ENCODE results near the gene TEKT2. TPM values are rescaled to one million over a fixed set of nuclear protein-coding genes. Genes with fewer than 3 reads are reported as not detected.

Gene TEKT2
- total RNA-seq, 1 experiment from 2014 or later: not detected

- BruUV-seq (replicated peaks): TSS peak; percentile 2
- intact Hi-C loops (cut with micrococcal nuclease): loop anchor here (1.0 kb wide), 1 partner anchor 34 kb away; no protein-coding TSS in a partner anchor
- no peaks in the 10 kb centered on the region for H3K9me2 ChIP-seq (replicated peaks; ENCODE audit: low read length)
- H2AFZ ChIP-seq (ENCODE audit: low read length): no peak overlapping the region
- ATAC-seq: peak; percentile 16
- no peaks in the 10 kb centered on the region for H3K27me3 ChIP-seq (ENCODE audit: low read length)
- H3K9ac ChIP-seq (ENCODE audit: low read length): no peak overlapping the region
- peaks cover 27% of the 10 kb centered on the region for H3K36me3 ChIP-seq (ENCODE audit: low read depth, low read length)
- ChIA-PET CTCF (interaction anchor here (0.8 to 1.8 kb wide), 4 partner anchors 15 to 151 kb away, joined by 4 to 9 read pairs (median 4); partner anchors contain the start of gene TRAPPC3), POLR2A (ENCODE audit: unreplicated experiment) (no interaction called here)
- no peaks in the 10 kb centered on the region for H4K20me1 ChIP-seq (ENCODE audit: low read length)
- peak overlapping the region; percentile 11; the same call in 1 of the 2 replicates for H3K27ac ChIP-seq (ENCODE audit: low read length)
- peaks cover 5% of the 10 kb centered on the region for H3F3A ChIP-seq (ENCODE audit: low read length, unreplicated experiment)
- TF ChIP-seq CTCF (conservative IDR thresholded peaks at IDR 0.05; ENCODE audit: low read depth, low read length) (peak; percentile 75), EZH2 (IDR thresholded peaks at IDR 0.05; ENCODE audit: low read length, unreplicated experiment) (no peak)
- DNase-seq: peak; percentile 63
- no peaks in the 10 kb centered on the region for H3K9me3 ChIP-seq (ENCODE audit: low read length)
- peaks cover 5% of the 10 kb centered on the region for H3K79me2 ChIP-seq (ENCODE audit: low read length)
- H3K4me1 ChIP-seq (ENCODE audit: insufficient read depth, low read length): peaks cover 49% of the 10 kb centered on the region
- H3K4me3 ChIP-seq (ENCODE audit: low read length): no peak overlapping the region
- H3K4me2 ChIP-seq (ENCODE audit: low read length): no peak overlapping the region
These were observed 50.8 kb downstream of the TEKT2 start for GRCh38 chr1:36134505-36135329.

- peaks cover 50% of the 10 kb centered on the region for H3K4me1 ChIP-seq (ENCODE audit: insufficient read depth, low read length)
- no peaks in the 10 kb centered on the region for H3K9me3 ChIP-seq (ENCODE audit: low read length)
- ChIA-PET POLR2A (ENCODE audit: unreplicated experiment) (no interaction called here), CTCF (interaction anchor here (1.0 to 1.8 kb wide), 3 partner anchors 14 to 150 kb away, joined by 4 to 9 read pairs (median 5); partner anchors contain the start of gene TRAPPC3)
- H3K4me3 ChIP-seq (ENCODE audit: low read length): no peak overlapping the region
- H3K4me2 ChIP-seq (ENCODE audit: low read length): no peak overlapping the region
- H3K27me3 ChIP-seq (ENCODE audit: low read length): no peaks in the 10 kb centered on the region
- intact Hi-C loops (cut with micrococcal nuclease): no loop called here
- DNase-seq (no peak), ATAC-seq (no peak)
- TF ChIP-seq CTCF (conservative IDR thresholded peaks at IDR 0.05; ENCODE audit: low read depth, low read length) (no peak), EZH2phosphoT487 (IDR thresholded peaks at IDR 0.05; ENCODE audit: borderline replicate concordance, low read length) (no peak), EZH2 (IDR thresholded peaks at IDR 0.05; ENCODE audit: low read length, unreplicated experiment) (no peak)
- H3F3A ChIP-seq (ENCODE audit: low read length, unreplicated experiment): peaks cover 5% of the 10 kb centered on the region
- H3K79me2 ChIP-seq (ENCODE audit: low read length): peaks cover 11% of the 10 kb centered on the region
- no peaks in the 10 kb centered on the region for H3K9me2 ChIP-seq (replicated peaks; ENCODE audit: low read length)
- peak overlapping the region; percentile 11; the same call in 1 of the 2 replicates for H3K27ac ChIP-seq (ENCODE audit: low read length)
- BruUV-seq (replicated peaks): no TSS peak
- H3K9ac ChIP-seq (ENCODE audit: low read length): no peak overlapping the region
- no peak overlapping the region for H2AFZ ChIP-seq (ENCODE audit: low read length)
- H3K36me3 ChIP-seq (ENCODE audit: low read depth, low read length): peaks cover 33% of the 10 kb centered on the region
- H4K20me1 ChIP-seq (ENCODE audit: low read length): no peaks in the 10 kb centered on the region
These were observed 51.4 kb downstream of the TEKT2 start for GRCh38 chr1:36135330-36135667.

DNA sequence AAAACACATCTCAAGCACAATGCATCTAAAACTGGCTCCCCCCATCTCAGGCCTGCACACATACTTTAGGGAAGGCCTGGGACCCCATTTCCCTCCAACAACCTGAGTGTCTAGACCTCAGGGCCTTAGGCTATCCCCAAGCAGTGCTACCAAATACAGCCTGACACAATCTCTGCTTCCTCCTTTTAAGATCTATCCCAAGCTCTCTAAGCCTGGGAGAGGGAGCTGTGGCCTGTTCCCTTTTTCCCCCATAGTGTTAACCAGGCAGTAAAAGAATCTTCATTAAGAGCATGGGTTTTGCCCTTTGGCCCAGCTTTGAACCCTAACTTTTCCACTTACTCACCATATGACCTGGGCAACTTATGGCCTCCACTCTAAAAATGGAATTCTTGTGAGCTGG lies 51.9 kb downstream of the TEKT2 start:
- H3K36me3 ChIP-seq (ENCODE audit: low read depth, low read length): peaks cover 33% of the 10 kb centered on the region
- DNase-seq: no peak
- no peaks in the 10 kb centered on the region for H4K20me1 ChIP-seq (ENCODE audit: low read length)
- no peaks in the 10 kb centered on the region for H3K27me3 ChIP-seq (ENCODE audit: low read length)
- H3K4me1 ChIP-seq (ENCODE audit: insufficient read depth, low read length): peaks cover 53% of the 10 kb centered on the region
- no peak for ATAC-seq
- no peaks in the 10 kb centered on the region for H3K9me3 ChIP-seq (ENCODE audit: low read length)
- H3K79me2 ChIP-seq (ENCODE audit: low read length): peaks cover 16% of the 10 kb centered on the region
- H3K9ac ChIP-seq (ENCODE audit: low read length): no peak overlapping the region
- BruUV-seq (replicated peaks): no TSS peak
- no peaks in the 10 kb centered on the region for H3K9me2 ChIP-seq (replicated peaks; ENCODE audit: low read length)
- TF ChIP-seq CTCF (conservative IDR thresholded peaks at IDR 0.05; ENCODE audit: low read depth, low read length) (no peak), EZH2 (IDR thresholded peaks at IDR 0.05; ENCODE audit: low read length, unreplicated experiment) (no peak)
- CTCF ChIA-PET: interaction anchor here (1.8 kb wide), 1 partner anchor 52 kb away, joined by 9 read pairs; no protein-coding TSS in a partner anchor
- H3K4me3 ChIP-seq (ENCODE audit: low read length): no peak overlapping the region
- H2AFZ ChIP-seq (ENCODE audit: low read length): no peak overlapping the region
- POLR2A ChIA-PET (ENCODE audit: unreplicated experiment): no interaction called here
- 0 out of 2 replicates have a peak overlapping the region, but pooled peaks have one; percentile 2 for H3K4me2 ChIP-seq (ENCODE audit: low read length)
- H3F3A ChIP-seq (ENCODE audit: low read length, unreplicated experiment): peaks cover 5% of the 10 kb centered on the region
- intact Hi-C loops (cut with micrococcal nuclease): no loop called here
- H3K27ac ChIP-seq (ENCODE audit: low read length): peak overlapping the region; percentile 70

Measured in PC-3 (cell line).